ENCODE results near the gene UGT1A10. TPM values are rescaled to one million over a fixed set of nuclear protein-coding genes. Genes with fewer than 3 reads are reported as not detected.
"Not testable (repeated sequence)": the region's sequence is repeated elsewhere in the genome, so short reads cannot be mapped to it uniquely, and the experiment has no call there.

Gene UGT1A10
- total RNA-seq, 2 experiments from 2014 or later = not detected

- Mint-ChIP-seq H3K4me3 (no peak overlapping the region), H3K27me3 (peaks cover 2% of the 10 kb centered on the region), H3K27ac (no peak overlapping the region), H3K4me1 (ENCODE audit: low read depth) (no peaks in the 10 kb centered on the region), H3K9me3 (no peaks in the 10 kb centered on the region), H3K36me3 (no peaks in the 10 kb centered on the region)
- POLR2A ChIA-PET = no interaction called here
- no peak for DNase-seq
- CTCF ChIA-PET = no interaction called here
- intact Hi-C loops (cut with micrococcal nuclease) = no loop called here
Observed at GRCh38 chr2:233686928-233687327, 50.7 kb downstream of the UGT1A10 start.

- Mint-ChIP-seq H3K27me3 (peaks cover 2% of the 10 kb centered on the region), H3K4me3 (no peak overlapping the region), H3K27ac (no peak overlapping the region), H3K4me1 (ENCODE audit: low read depth) (no peaks in the 10 kb centered on the region), H3K9me3 (no peaks in the 10 kb centered on the region), H3K36me3 (no peaks in the 10 kb centered on the region)
- intact Hi-C loops (cut with micrococcal nuclease) = no loop called here
- ChIA-PET POLR2A (no interaction called here), CTCF (no interaction called here)
- DNase-seq = no peak
Observed at GRCh38 chr2:233688341-233688740, 52.1 kb downstream of the UGT1A10 start.

GRCh38 chr2:233689031-233689430 lies 52.8 kb downstream of the UGT1A10 start:
- no peaks in the 10 kb centered on the region for H3K4me1 Mint-ChIP-seq (ENCODE audit: low read depth)
- H3K9me3 Mint-ChIP-seq = no peaks in the 10 kb centered on the region
- H3K36me3 Mint-ChIP-seq = no peaks in the 10 kb centered on the region
- no peak overlapping the region for H3K4me3 Mint-ChIP-seq
- CTCF ChIA-PET = no interaction called here
- POLR2A ChIA-PET = no interaction called here
- H3K27me3 Mint-ChIP-seq = peaks cover 2% of the 10 kb centered on the region
- intact Hi-C loops (cut with micrococcal nuclease) = no loop called here
- no peak overlapping the region for H3K27ac Mint-ChIP-seq
- DNase-seq = no peak

GRCh38 chr2:233689501-233689900 lies 53.3 kb downstream of the UGT1A10 start:
- no peaks in the 10 kb centered on the region for H3K36me3 Mint-ChIP-seq
- CTCF ChIA-PET = no interaction called here
- no peak overlapping the region for H3K27ac Mint-ChIP-seq
- no peaks in the 10 kb centered on the region for H3K9me3 Mint-ChIP-seq
- H3K4me3 Mint-ChIP-seq = no peak overlapping the region
- H3K4me1 Mint-ChIP-seq (ENCODE audit: low read depth) = no peaks in the 10 kb centered on the region
- POLR2A ChIA-PET = no interaction called here
- DNase-seq = no peak
- intact Hi-C loops (cut with micrococcal nuclease) = no loop called here
- peaks cover 2% of the 10 kb centered on the region for H3K27me3 Mint-ChIP-seq

GRCh38 chr2:233690444-233690843 lies 54.2 kb downstream of the UGT1A10 start:
- Mint-ChIP-seq H3K36me3 (no peaks in the 10 kb centered on the region), H3K27ac (no peak overlapping the region), H3K4me1 (ENCODE audit: low read depth) (no peaks in the 10 kb centered on the region), H3K4me3 (no peak overlapping the region), H3K27me3 (peaks cover 3% of the 10 kb centered on the region), H3K9me3 (no peaks in the 10 kb centered on the region)
- ChIA-PET CTCF (no interaction called here), POLR2A (no interaction called here)
- no peak for DNase-seq
- intact Hi-C loops (cut with micrococcal nuclease) = no loop called here

- DNase-seq = no peak
- H3K9me3 Mint-ChIP-seq = no peaks in the 10 kb centered on the region
- no peak overlapping the region for H3K4me3 Mint-ChIP-seq
- no peak overlapping the region for H3K27ac Mint-ChIP-seq
- no peaks in the 10 kb centered on the region for H3K4me1 Mint-ChIP-seq (ENCODE audit: low read depth)
- H3K36me3 Mint-ChIP-seq = no peaks in the 10 kb centered on the region
- ChIA-PET POLR2A (no interaction called here), CTCF (no interaction called here)
- peaks cover 4% of the 10 kb centered on the region for H3K27me3 Mint-ChIP-seq
- intact Hi-C loops (cut with micrococcal nuclease) = no loop called here
Observed at GRCh38 chr2:233691443-233692433, 55.5 kb downstream of the UGT1A10 start.

- POLR2A ChIA-PET = no interaction called here
- CTCF ChIA-PET = interaction anchor here (0.6 kb wide), 1 partner anchor 19 kb away, joined by 3 read pairs; no protein-coding TSS in a partner anchor
- no peaks in the 10 kb centered on the region for H3K36me3 Mint-ChIP-seq
Observed at GRCh38 chr2:233692648-233693047, 56.4 kb downstream of the UGT1A10 start, which contains the start of gene UGT1A6. Gene UGT1A6, plus strand, starts transcription at chr2:233692890. Its CDS starts 115 bp downstream, at chr2:233693005.

GRCh38 chr2:233693963-233694362 lies 57.7 kb downstream of the UGT1A10 start:
- Mint-ChIP-seq H3K27me3 (peaks cover 2% of the 10 kb centered on the region), H3K27ac (no peak overlapping the region), H3K4me1 (ENCODE audit: low read depth) (no peaks in the 10 kb centered on the region), H3K36me3 (no peaks in the 10 kb centered on the region), H3K9me3 (no peaks in the 10 kb centered on the region), H3K4me3 (no peak overlapping the region)
- no peak for DNase-seq
- intact Hi-C loops (cut with micrococcal nuclease) = no loop called here
- ChIA-PET CTCF (no interaction called here), POLR2A (no interaction called here)

More at GRCh38 chr2:233692648-233693047, 56.4 kb downstream of the UGT1A10 start, which contains the start of gene UGT1A6:
- intact Hi-C loops (cut with micrococcal nuclease) = no loop called here
- Mint-ChIP-seq H3K27ac (no peak within 1 kb of the TSS), H3K4me1 (ENCODE audit: low read depth) (no peaks in the 10 kb centered on the region), H3K9me3 (no peaks in the 10 kb centered on the region), H3K27me3 (peaks cover 4% of the 10 kb centered on the region), H3K4me3 (no peak within 1 kb of the TSS)
- DNase-seq = no peak

GRCh38 chr2:233698740-233699139 lies 62.5 kb downstream of the UGT1A10 start:
- POLR2A ChIA-PET = no interaction called here
- intact Hi-C loops (cut with micrococcal nuclease) = no loop called here
- no peak for DNase-seq
- H3K36me3 Mint-ChIP-seq = no peaks in the 10 kb centered on the region
- no peak overlapping the region for H3K27ac Mint-ChIP-seq
- peaks cover 4% of the 10 kb centered on the region for H3K27me3 Mint-ChIP-seq
- H3K4me3 Mint-ChIP-seq = no peak overlapping the region
- H3K4me1 Mint-ChIP-seq (ENCODE audit: low read depth) = no peaks in the 10 kb centered on the region
- CTCF ChIA-PET = no interaction called here
- H3K9me3 Mint-ChIP-seq = no peaks in the 10 kb centered on the region

- Mint-ChIP-seq H3K4me1 (ENCODE audit: low read depth) (no peaks in the 10 kb centered on the region), H3K27ac (no peak overlapping the region), H3K9me3 (no peaks in the 10 kb centered on the region), H3K4me3 (no peak overlapping the region), H3K36me3 (no peaks in the 10 kb centered on the region), H3K27me3 (peaks cover 4% of the 10 kb centered on the region)
- intact Hi-C loops (cut with micrococcal nuclease) = no loop called here
- CTCF ChIA-PET = interaction anchor here (1.5 kb wide), 1 partner anchor 11 kb away, joined by 6 read pairs; no protein-coding TSS in a partner anchor
- POLR2A ChIA-PET = no interaction called here
- DNase-seq = no peak
Observed at GRCh38 chr2:233699424-233700027, 63.3 kb downstream of the UGT1A10 start.

GRCh38 chr2:233700028-233700635 lies 63.9 kb downstream of the UGT1A10 start:
- Mint-ChIP-seq H3K4me1 (ENCODE audit: low read depth) (no peaks in the 10 kb centered on the region), H3K4me3 (no peak overlapping the region), H3K9me3 (no peaks in the 10 kb centered on the region), H3K27me3 (peaks cover 5% of the 10 kb centered on the region), H3K27ac (no peak overlapping the region), H3K36me3 (no peaks in the 10 kb centered on the region)
- ChIA-PET CTCF (interaction anchor here (1.5 kb wide), 1 partner anchor 11 kb away, joined by 6 read pairs; no protein-coding TSS in a partner anchor), POLR2A (no interaction called here)
- DNase-seq = no peak
- intact Hi-C loops (cut with micrococcal nuclease) = no loop called here

GRCh38 chr2:233700842-233701241 lies 64.6 kb downstream of the UGT1A10 start:
- H3K4me1 Mint-ChIP-seq (ENCODE audit: low read depth); H3K36me3 Mint-ChIP-seq; intact Hi-C loops (cut with micrococcal nuclease); H3K9me3 Mint-ChIP-seq; DNase-seq; H3K27me3 Mint-ChIP-seq; H3K27ac Mint-ChIP-seq; H3K4me3 Mint-ChIP-seq; POLR2A ChIA-PET: not testable (repeated sequence)
- CTCF ChIA-PET = interaction anchor here (1.5 kb wide), 1 partner anchor 10 kb away, joined by 6 read pairs; no protein-coding TSS in a partner anchor
